ENCODE measurements around the gene SEM1.
"Not testable (repeated sequence)": the region's sequence is repeated elsewhere in the genome, so short reads cannot be mapped to it uniquely, and the experiment has no call there.

Gene SEM1

DNA sequence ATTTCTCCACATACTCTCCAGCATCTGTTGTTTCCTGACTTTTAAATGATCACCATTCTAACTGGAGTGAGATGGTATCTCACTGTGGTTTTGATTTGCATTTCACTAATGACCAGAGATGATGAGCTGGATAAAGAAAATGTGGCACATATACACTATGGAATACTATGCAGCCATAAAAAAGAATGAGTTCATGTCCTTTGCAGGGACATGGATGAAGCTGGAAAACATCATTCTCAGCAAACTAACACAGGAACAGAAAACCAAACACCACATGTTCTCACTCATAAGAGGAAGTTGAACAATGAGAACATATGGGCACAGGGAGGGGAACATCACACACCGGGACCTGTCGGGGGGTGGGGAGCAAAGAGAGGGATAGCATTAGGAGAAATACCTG is 13.3 kb upstream of the SEM1 start:
- not testable (repeated sequence) for ATAC-seq

- no peak for TF ChIP-seq ZFP3 (CRISPR knock-in tag; IDR thresholded peaks at IDR 0.05)
- ATAC-seq, result no peak
These were observed 11.2 kb upstream of the SEM1 start for GRCh38 chr7:96720843-96721242.

DNA sequence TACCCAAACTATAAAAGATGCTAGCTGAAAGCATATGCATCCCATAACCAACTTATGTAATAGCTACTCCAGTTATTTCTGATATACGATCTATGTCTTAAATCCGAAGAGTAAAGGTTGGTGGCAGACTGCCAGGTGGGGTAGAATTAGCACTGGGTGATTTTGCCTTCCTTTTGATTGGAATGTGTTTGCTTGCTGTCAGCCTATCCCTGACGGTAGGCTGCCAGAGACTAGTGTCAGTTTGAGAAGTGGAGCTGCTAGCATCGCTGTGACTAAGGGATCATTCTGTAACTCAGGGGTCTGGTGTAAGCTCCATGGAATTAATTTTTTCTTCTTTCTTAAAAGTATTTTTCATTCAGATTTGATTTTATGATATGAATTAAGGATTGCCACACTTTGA is 9.5 kb upstream of the SEM1 start:
- no peak for TF ChIP-seq ESRRG (CRISPR knock-in tag; IDR thresholded peaks at IDR 0.05)
- no peak for ATAC-seq

GRCh38 chr7:96718107-96719003 is 8.7 kb upstream of the SEM1 start:
- no peak for TF ChIP-seq ZNF565 (CRISPR knock-in tag; conservative IDR thresholded peaks at IDR 0.05; ENCODE audit: low read depth)
- TF ChIP-seq PPARA (CRISPR knock-in tag; IDR thresholded peaks at IDR 0.05; ENCODE audit: borderline replicate concordance), result no peak
- no peak for TF ChIP-seq ZNF70 (CRISPR knock-in tag; IDR thresholded peaks at IDR 0.05)
- TF ChIP-seq CSDC2 (CRISPR knock-in tag; IDR thresholded peaks at IDR 0.05), result no peak
- no peak for TF ChIP-seq ZC3H10 (CRISPR knock-in tag; IDR thresholded peaks at IDR 0.05)
- TF ChIP-seq CREB5 (CRISPR knock-in tag; IDR thresholded peaks at IDR 0.05; ENCODE audit: low read depth), result no peak
- TF ChIP-seq RARB (CRISPR knock-in tag; IDR thresholded peaks at IDR 0.05), result no peak
- ATAC-seq, result no peak

GRCh38 chr7:96713037-96713436 is 3.4 kb upstream of the SEM1 start:
- TF ChIP-seq ZNF565 (CRISPR knock-in tag; conservative IDR thresholded peaks at IDR 0.05; ENCODE audit: low read depth), result no peak
- no peak for TF ChIP-seq TCF4 (CRISPR knock-in tag; IDR thresholded peaks at IDR 0.05; ENCODE audit: borderline replicate concordance)
- TF ChIP-seq, protein P1, sequence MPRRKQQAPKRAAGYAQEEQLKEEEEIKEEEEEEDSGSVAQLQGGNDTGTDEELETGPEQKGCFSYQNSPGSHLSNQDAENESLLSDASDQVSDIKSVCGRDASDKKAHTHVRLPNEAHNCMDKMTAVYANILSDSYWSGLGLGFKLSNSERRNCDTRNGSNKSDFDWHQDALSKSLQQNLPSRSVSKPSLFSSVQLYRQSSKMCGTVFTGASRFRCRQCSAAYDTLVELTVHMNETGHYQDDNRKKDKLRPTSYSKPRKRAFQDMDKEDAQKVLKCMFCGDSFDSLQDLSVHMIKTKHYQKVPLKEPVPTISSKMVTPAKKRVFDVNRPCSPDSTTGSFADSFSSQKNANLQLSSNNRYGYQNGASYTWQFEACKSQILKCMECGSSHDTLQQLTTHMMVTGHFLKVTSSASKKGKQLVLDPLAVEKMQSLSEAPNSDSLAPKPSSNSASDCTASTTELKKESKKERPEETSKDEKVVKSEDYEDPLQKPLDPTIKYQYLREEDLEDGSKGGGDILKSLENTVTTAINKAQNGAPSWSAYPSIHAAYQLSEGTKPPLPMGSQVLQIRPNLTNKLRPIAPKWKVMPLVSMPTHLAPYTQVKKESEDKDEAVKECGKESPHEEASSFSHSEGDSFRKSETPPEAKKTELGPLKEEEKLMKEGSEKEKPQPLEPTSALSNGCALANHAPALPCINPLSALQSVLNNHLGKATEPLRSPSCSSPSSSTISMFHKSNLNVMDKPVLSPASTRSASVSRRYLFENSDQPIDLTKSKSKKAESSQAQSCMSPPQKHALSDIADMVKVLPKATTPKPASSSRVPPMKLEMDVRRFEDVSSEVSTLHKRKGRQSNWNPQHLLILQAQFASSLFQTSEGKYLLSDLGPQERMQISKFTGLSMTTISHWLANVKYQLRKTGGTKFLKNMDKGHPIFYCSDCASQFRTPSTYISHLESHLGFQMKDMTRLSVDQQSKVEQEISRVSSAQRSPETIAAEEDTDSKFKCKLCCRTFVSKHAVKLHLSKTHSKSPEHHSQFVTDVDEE (CRISPR knock-in tag; IDR thresholded peaks at IDR 0.05), result no peak
- TF ChIP-seq ZNF70 (CRISPR knock-in tag; IDR thresholded peaks at IDR 0.05), result no peak
- no peak for TF ChIP-seq ZC3H10 (CRISPR knock-in tag; IDR thresholded peaks at IDR 0.05)
- no peak for TF ChIP-seq SNAI2 (CRISPR knock-in tag; IDR thresholded peaks at IDR 0.05)
- TF ChIP-seq ESRRG (CRISPR knock-in tag; IDR thresholded peaks at IDR 0.05), result no peak
- TF ChIP-seq ARNTL (CRISPR knock-in tag; IDR thresholded peaks at IDR 0.05; ENCODE audit: borderline replicate concordance, low read depth), result no peak
- no peak for TF ChIP-seq PPARA (CRISPR knock-in tag; IDR thresholded peaks at IDR 0.05; ENCODE audit: borderline replicate concordance)
- no peak for TF ChIP-seq CSDC2 (CRISPR knock-in tag; IDR thresholded peaks at IDR 0.05)
- no peak for TF ChIP-seq RARB (CRISPR knock-in tag; IDR thresholded peaks at IDR 0.05)
- TF ChIP-seq, protein P2, sequence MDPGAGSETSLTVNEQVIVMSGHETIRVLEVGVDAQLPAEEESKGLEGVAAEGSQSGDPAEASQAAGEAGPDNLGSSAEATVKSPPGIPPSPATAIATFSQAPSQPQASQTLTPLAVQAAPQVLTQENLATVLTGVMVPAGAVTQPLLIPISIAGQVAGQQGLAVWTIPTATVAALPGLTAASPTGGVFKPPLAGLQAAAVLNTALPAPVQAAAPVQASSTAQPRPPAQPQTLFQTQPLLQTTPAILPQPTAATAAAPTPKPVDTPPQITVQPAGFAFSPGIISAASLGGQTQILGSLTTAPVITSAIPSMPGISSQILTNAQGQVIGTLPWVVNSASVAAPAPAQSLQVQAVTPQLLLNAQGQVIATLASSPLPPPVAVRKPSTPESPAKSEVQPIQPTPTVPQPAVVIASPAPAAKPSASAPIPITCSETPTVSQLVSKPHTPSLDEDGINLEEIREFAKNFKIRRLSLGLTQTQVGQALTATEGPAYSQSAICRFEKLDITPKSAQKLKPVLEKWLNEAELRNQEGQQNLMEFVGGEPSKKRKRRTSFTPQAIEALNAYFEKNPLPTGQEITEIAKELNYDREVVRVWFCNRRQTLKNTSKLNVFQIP (CRISPR knock-in tag; IDR thresholded peaks at IDR 0.05; ENCODE audit: borderline replicate concordance, low read depth), result no peak
- no peak for TF ChIP-seq TOX (CRISPR knock-in tag; IDR thresholded peaks at IDR 0.05; ENCODE audit: borderline replicate concordance)
- TF ChIP-seq ZNF8 (CRISPR knock-in tag; IDR thresholded peaks at IDR 0.05), result no peak
- TF ChIP-seq ISL1 (CRISPR knock-in tag; IDR thresholded peaks at IDR 0.05), result no peak
- no peak for TF ChIP-seq ZFP30 (CRISPR knock-in tag; IDR thresholded peaks at IDR 0.05)
- TF ChIP-seq BACH2 (CRISPR knock-in tag; IDR thresholded peaks at IDR 0.05; ENCODE audit: borderline replicate concordance), result no peak
- TF ChIP-seq OSR1 (CRISPR knock-in tag; IDR thresholded peaks at IDR 0.05), result no peak
- no peak for TF ChIP-seq ZFP3 (CRISPR knock-in tag; IDR thresholded peaks at IDR 0.05)
- ATAC-seq, result no peak
